ENCODE data around the gene CLEC14A.

CLEC14A gene, protein sequence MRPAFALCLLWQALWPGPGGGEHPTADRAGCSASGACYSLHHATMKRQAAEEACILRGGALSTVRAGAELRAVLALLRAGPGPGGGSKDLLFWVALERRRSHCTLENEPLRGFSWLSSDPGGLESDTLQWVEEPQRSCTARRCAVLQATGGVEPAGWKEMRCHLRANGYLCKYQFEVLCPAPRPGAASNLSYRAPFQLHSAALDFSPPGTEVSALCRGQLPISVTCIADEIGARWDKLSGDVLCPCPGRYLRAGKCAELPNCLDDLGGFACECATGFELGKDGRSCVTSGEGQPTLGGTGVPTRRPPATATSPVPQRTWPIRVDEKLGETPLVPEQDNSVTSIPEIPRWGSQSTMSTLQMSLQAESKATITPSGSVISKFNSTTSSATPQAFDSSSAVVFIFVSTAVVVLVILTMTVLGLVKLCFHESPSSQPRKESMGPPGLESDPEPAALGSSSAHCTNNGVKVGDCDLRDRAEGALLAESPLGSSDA

DNA sequence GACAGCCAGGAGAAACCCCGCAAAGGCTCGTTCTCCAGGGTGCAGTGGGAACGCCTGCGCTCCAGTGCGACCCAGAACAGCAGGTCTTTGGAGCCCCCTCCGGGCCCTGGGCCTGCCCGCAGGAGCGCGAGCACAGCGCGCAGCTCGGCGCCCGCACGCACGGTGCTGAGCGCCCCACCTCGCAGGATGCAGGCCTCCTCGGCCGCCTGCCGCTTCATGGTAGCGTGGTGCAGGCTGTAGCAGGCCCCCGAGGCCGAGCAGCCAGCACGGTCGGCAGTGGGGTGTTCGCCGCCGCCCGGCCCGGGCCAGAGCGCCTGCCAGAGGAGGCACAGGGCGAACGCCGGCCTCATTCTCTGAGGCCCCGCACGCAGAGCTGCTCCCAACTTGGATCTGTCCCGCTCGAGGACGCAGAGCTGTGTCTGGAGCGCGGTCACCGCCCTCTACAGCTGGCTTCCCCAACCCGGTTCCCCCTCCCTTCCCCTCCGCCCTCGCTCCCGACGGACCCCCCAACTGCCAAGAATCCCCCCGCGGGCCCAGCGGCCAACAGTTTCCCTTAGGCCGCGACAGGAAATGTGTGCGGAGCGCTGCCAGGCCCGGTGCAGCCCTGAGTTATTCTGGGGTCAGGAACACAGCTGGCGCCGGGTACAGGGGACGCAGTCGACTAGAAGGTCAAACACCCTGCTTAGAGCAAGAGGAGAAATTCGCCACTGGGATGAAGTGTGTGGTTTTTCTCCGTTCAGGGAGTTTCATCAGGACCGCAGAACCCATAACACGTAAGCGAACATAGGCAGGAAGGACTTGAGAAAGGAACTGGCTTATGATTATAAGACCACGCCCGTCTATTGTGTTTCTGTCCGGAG is at the start of gene CLEC14A:
TSS of gene CLEC14A (minus strand) at position 421 of the 860 bp plus-strand sequence. CDS start at position 350, 71 bp downstream.
- DNase-seq (ENCODE audit: low read depth) = no peak

DNA sequence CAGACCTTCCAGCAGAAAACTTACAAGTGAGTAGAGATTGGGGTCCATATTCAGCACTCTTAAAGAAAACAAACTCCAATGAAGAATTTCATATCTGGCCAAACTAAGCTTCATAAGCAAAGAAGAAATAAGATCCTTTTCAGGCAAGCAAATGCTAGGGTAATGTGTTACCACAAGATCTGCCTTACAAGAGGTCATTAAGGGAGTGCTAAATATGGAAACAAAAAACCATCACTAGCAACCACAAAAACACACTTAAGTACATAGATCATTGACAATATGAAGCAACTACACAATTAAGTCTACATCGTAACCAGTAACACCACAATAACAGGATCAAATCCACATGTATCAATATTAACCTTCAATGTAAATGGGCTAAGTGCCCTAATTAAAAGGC is 47.1 kb upstream of the CLEC14A start:
- no peak for DNase-seq (ENCODE audit: low read depth)

DNA sequence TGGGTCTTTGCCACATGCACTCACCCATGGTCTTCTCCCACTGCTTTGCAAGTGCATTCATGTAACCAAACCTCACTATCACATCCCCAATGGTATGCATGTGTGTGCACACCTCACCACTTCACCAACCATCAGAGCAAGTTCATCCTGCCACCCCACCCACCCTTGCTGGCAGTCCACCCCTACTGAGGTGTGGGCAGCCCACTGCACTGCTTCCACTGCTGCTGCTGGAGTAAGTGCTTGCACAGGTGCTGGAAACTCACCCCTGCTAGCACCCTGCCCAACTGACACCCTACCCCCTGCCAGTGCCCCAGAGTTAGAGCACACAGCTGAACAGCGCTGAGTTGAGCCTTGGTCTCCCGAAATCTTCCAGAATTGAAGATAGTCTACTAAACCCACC is 46.1 kb upstream of the CLEC14A start:
- DNase-seq (ENCODE audit: low read depth) = no peak

DNA sequence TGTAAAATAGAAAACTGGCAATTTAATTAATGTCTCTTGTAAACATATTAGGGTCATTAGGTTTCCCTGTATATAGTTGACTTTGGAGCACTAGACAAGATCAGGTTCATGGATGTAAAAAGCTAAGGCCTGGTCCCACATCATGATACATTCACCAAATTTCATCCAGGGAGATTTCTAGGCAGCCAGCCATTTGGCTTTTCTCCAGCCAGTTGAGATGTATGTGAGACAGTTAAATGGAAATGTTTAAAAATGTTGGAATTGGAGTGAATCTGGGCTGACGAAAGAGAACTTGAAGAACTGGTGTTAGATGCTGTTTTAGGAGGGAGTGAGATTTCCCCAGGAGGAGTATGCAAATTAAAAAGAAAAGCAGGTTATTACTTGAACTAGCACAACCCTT is 41.8 kb upstream of the CLEC14A start:
- no peak for DNase-seq (ENCODE audit: low read depth)

DNA sequence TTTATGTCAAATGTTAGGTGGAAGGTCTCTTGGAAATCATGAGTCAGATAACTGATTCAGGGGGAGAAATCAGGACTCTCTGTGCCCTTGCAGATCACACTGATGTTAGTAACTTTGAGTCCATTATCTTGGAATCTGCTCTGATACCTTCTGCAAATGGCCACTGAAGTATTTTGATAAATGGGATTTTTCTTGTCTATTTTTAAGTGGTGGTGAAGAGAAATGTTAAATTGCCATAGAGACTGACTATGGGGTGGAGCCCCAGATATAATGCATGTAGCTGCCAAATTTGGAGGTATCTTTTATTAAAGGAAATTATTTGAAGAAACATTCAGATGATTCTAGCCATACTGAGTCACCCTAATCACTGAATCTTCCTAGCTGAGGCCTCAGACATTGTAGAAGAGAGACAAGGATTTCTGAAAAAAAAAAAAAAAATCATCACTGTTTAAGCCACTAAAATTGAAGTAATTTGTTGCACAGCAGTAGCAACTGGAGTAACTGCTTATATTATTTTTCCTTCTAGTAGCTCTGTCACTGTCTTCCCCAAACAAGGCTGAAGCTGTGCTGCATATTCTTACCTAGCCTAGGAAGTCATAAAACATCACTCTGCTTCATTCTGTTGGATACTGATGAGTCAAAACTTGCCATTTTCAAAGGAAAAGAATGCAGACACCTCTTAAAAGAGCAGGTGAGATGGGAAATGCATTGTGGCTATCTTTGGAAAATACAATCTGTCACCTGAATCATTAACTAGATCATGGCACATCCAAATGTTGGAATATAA is 36.0 kb upstream of the CLEC14A start:
- no peak for DNase-seq (ENCODE audit: low read depth)

DNA sequence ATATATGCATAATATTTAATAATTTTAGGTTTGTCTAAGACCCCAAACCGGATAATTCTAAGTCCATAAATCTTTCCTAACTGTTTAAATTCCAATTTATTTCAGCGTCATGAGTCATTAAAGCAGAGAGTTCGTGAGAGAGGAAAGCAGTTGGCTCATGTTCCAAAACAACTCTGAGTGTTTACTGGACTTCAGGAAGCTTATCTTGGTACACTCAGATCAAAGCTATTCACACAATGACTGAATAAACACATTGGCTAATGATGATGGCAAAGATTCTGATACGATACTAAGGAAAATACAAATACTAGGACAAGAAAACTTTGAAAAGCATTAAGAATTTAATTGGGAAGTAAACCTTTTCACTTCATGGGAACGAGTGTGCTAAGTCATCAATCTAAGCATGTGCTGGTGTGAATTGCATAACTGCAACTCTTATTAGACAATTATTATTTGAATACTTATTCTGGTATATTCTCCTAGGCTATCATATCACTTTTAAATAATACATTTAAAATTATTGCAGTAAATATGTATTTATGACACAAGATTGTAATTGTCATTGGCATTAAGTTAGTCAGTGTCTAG is 34.8 kb upstream of the CLEC14A start:
- no peak for DNase-seq (ENCODE audit: low read depth)

DNA sequence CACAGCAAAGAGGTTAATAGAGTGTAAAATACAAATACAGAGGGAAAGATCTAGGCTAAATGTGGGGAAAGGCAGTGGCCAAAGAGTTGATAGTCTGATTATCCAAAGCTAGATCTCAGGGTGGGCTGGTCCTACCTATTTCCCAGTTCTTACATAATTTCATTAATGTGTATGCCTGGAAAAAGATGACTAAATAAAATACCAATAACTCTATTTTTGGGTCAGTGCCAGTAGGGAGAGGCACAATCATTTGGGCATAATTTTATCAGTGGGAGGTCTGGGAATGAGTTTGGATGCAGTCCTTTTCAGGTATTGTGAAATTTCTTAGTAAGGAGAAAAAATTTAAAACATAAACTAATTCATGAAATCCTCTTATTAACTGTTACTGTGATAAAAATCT is 30.6 kb upstream of the CLEC14A start:
- no peak for DNase-seq (ENCODE audit: low read depth)

DNA sequence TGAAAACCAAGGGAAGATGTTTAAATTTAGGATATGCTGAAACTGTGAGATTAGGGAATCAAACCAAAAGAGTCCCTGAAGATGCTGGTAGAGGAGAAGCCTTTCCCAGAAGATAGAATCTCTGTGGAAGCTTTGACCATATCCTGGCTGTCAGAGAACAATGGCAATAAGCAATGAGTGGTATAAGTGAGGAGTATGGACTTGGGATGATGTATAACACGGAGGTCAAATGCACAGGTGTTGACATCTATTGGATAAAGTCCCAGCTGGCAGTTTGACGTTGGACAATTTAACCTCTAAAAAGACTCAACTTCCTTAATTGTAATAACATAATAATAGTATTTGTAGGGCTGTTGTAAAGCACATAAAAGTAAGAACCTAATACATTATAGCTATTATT is 30.1 kb upstream of the CLEC14A start:
- no peak for DNase-seq (ENCODE audit: low read depth)

DNA sequence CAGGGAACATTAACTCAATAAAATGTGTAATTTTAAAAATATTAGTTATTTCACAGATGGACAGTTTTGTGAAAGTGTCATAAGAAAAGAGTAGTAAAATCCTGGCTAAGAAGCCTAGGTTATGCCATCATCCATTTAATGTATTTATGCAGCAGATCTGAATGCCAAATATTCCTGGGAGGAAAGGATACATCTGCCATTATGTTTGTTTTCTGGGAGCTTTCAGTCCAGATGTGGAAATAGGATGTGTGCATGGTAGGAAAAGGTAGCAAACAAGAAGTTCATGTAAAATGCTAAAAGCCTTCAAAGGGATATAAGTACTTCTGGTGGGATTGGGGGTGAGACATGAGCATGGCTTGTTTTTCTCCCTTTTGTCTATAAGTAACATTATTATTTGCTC is 27.0 kb upstream of the CLEC14A start:
- DNase-seq (ENCODE audit: low read depth) = no peak

DNA sequence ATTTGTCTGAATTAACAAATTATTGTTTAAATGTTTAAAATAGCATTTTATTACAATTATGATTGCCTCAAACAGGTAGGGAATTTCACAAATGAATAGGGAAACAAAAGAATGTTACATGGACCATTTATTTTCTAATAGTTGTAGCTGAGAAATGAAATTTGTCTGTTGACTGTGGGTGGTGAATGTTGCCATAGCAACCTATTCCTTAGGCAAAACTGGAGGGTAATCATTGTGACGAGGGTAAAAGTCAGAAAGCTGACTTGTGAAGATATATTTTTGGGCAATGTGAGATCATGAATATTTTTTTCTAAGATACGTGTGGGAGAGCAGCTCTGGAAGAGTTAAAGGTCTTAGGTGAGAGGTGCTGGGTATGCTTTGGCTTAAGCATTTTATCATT is 24.2 kb upstream of the CLEC14A start:
- DNase-seq (ENCODE audit: low read depth) = no peak

DNA sequence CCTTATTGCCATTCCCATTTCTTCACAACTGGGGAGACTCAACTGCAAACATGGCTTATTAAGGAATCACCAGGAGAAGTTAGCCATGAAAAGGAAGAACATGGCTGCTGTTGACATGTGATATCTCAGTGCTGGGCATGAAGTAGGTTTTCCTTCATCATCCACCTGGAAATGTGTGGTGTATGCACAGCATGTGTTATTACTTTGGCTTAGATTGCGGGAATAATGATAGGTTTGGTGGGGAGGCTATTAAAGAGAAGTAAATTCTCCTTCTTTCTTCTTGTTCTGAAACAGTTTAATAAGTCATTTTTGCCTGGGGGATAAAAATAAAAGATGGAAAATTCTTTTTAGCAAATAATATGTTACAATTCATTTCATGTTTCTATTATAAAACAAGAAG is 23.7 kb upstream of the CLEC14A start:
- DNase-seq (ENCODE audit: low read depth) = no peak

DNA sequence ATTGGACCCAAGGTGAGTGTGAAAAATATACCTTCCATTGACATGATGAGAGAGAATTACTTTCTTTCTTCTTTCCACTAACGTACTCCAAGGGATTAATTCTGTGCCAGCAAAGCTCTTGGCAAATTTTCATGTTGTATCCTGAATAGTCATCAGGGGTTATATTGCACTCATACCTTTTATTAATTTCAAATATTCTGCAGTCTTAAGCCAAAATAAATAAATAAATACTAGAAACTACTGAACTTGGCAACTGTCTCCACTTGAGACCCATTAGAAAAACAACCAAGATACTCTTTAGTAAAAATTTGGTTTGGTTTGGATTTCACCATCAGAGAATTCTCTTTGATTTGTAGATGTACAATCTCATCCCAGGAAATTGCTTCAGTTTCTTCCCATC is 22.1 kb upstream of the CLEC14A start:
- no peak for DNase-seq (ENCODE audit: low read depth)

DNA sequence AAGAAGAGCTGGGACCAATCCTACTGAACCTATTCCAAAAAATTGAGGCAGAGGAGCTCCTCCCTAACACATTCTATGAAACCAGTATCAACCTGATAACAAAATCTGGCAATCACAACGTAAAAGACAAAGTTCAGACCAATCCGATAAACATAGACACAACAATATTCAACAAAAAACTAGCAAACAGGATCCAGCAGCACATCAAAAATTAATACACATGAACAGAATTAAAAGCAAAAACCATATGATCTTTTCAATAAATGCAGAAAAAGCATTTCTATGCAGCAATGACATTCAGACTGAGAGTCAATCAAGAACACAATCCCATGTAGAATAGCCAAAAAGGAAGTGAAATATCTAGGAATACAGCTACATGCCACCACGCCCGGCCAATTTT is 7.0 kb upstream of the CLEC14A start:
- DNase-seq (ENCODE audit: low read depth) = no peak

DNA sequence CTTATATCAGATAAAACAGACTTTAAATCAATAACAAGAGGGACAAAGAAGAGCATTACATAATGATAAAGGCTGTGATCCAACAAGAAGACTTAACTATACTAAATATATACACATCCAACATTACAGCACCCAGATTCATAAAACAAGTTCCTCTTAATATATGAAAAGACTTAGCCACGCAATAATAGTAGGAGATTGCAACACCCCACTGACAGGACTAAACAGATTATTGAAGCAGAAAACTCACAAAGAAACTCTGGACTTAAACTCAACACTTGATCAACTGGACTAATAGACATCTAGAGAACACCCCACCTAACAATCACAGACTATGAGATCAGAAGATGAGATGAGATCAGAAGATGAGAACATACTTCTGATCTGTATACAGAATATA is 5.7 kb upstream of the CLEC14A start:
- DNase-seq (ENCODE audit: low read depth) = no peak

DNA sequence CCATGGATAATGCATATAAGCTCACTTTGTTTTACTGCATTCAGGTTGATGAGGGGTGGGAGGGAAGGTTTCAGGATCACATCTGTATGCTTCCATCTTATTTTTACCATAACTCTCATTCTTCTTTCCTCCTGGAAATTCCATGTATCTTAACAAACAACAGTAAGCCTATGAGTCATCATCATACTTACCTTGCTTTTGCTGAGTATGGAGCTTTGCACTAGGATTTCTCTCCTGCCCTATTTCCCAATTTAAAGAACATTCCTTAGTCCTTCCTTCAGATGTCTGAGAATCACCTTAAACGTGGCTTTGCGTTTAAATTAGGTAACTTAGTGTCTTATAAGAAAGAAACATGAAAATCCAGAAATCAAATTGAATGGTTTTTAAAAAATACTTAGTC is 1.6 kb upstream of the CLEC14A start:
- DNase-seq (ENCODE audit: low read depth) = no peak

DNA sequence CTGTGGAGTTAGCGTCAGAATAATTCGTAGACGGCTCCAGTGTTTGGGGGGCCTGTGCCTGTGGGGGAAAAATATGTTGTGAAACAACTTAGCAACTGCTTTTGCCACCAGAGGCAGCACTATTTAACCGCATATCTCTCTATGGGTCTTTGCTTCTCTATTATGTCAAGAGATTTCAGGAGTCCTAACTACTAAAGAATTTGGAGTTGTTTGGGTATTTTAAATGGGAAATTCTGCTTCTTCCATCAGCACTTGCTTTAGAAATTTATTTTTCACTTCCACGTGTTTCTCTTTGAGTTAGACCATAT is 594 bp upstream of the CLEC14A start:
- no peak for DNase-seq (ENCODE audit: low read depth)

DNA sequence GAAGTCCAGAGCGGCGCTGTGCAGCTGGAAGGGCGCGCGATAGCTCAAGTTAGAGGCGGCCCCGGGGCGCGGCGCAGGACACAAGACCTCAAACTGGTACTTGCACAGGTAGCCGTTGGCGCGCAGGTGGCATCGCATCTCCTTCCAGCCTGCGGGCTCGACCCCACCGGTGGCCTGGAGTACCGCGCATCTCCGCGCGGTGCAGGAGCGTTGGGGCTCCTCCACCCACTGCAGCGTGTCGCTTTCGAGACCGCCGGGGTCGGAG is 553 bp downstream of the CLEC14A start:
- DNase-seq (ENCODE audit: low read depth) = no peak

DNA sequence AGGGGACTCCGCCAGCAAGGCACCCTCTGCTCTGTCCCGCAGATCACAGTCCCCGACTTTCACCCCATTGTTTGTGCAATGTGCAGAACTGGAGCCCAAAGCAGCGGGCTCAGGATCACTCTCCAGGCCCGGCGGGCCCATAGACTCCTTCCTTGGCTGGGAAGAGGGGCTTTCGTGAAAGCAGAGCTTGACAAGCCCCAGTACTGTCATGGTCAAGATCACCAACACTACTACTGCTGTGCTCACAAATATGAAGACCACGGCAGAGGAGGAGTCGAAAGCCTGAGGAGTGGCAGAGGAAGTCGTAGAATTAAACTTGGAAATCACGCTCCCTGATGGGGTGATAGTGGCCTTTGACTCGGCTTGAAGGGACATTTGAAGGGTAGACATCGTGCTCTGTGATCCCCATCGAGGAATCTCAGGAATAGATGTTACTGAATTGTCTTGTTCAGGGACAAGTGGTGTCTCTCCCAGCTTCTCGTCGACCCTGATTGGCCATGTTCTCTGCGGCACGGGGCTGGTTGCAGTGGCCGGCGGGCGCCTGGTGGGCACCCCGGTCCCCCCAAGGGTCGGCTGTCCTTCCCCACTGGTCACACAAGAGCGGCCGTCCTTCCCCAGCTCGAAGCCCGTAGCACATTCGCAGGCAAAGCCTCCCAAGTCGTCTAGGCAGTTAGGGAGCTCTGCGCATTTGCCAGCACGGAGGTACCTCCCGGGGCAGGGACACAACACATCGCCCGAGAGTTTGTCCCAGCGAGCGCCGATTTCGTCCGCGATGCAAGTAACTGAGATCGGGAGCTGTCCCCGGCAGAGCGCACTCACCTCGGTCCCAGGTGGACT is 1.1 kb downstream of the CLEC14A start:
- DNase-seq (ENCODE audit: low read depth) = no peak

DNA sequence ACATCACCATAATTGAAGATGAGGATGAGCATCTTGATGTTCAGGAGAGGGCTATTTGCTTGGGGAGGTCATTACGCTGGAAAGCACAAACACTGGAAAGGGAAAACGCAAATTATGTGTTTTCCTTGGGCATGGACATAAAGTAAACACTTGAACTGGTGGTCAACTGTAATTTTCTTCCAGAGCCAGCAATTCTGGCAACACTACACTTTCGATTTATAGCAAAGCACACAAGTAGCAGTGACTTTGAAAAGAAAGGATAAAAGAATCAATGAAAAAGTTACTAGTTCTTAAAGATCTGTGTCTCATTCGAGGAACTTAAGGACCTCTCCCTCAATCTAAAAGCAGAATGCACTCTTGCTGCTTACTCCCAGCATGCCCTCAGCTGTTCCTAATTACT is 2.2 kb downstream of the CLEC14A start:
- DNase-seq (ENCODE audit: low read depth) = no peak

DNA sequence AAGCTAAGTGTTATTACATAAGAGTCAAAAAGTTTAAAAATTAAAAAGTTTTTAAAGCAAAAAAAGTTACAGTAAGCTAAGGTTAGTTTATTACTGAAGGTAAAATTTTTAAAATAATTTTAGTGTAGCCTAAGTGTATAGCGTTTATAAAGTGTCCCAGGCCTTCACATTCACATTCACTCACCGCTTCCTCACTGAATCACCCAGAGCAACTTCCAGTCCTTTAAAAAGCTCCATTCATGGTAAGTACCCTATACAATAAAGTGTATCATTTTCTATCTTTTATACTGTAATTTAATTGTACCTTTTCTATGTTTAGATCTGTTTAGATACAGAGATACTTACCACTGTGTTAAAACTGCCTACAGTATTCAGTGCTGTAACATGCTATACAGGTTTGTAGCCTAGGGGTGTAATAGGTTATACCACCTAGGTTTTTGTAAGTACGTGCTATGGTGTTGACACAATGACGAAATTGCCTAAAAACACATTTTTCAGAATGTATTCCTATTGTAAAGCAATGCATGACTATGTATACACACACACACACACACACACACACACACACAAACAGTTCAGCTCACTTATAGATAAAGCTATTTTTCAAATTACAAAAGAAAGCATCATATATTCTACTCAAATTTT is 3.7 kb downstream of the CLEC14A start:
- DNase-seq (ENCODE audit: low read depth) = no peak

DNA sequence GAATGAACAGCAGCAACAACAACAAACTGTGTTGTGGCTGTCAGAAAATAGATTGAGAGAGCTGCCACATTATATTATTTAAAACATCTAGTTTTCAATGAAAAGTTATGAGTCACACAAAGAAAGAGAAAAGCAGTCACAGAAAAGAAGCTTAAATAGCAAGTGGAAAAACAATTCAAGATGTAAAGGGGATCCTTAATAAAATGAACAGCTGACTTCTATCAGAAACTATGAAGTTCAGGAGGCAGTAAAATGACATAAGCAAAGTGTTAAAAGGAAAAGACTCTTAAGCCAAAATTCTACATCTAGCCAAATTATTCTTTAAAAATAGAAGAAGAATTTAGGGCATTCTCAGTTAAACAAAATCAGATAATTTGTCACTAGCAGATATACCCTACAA is 5.6 kb downstream of the CLEC14A start:
- DNase-seq (ENCODE audit: low read depth) = no peak
